ENCODE data around the gene UPP1.

GRCh38 chr7:48108959-48109847 lies 20.1 kb downstream of the UPP1 start:
- TF ChIP-seq ZBTB4 (CRISPR knock-in tag; IDR thresholded peaks at IDR 0.05) (no peak), CEBPB (IDR thresholded peaks at IDR 0.05; ENCODE audit: borderline replicate concordance in 1 of 2, low read depth in 2 of 2, low read length in 2 of 2) (no peak), EP300 (IDR thresholded peaks at IDR 0.05; ENCODE audit: borderline replicate concordance in 1 of 2, control insufficient read depth in 1 of 2, low read depth in 2 of 2, low read length in 2 of 2) (no peak), TCF7 (IDR thresholded peaks at IDR 0.05; ENCODE audit: borderline replicate concordance) (no peak), CTCF (IDR thresholded peaks at IDR 0.05 in 2 of 3, conservative IDR thresholded peaks at IDR 0.05 in 1 of 3; ENCODE audit: control insufficient read depth in 2 of 3, extremely low read depth in 1 of 3, insufficient read depth in 1 of 3, low read depth in 3 of 3, low read length in 3 of 3) (no peak), ATF3 (IDR thresholded peaks at IDR 0.05; ENCODE audit: borderline replicate concordance, extremely low read depth, low read depth, low read length) (no peak), GATAD2B (conservative IDR thresholded peaks at IDR 0.05; ENCODE audit: low read depth) (no peak), ZNF24 (IDR thresholded peaks at IDR 0.05) (no peak), MXI1 (IDR thresholded peaks at IDR 0.05; ENCODE audit: low read depth, low read length) (no peak), EZH2 (IDR thresholded peaks at IDR 0.05; ENCODE audit: borderline replicate concordance, control insufficient read depth, low read depth, low read length) (no peak), POLR2A (IDR thresholded peaks at IDR 0.05; ENCODE audit: low read depth, low read length) (no peak)
